ENCODE results near the gene MRE11.

DNA sequence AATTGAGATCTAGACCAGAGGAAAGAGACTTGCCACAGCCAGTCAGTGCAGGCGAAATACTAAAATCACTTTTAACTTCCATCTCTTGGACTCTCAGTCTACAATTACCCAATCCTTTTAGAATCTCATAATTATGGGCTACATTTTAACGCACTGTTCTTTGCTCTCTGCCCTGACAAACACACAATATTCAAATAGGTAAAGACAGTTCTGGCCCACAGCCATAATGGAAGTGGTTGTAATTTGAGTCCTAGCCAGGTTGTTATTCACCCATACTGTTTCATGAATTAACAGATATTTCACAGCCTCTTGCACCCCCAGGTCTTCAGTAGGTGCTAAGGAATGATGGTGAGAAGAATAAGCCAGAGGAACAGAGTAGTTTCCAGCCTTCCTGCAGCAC is 19.4 kb upstream of the MRE11 start:
- no peak for TF ChIP-seq REST (tag by site-specific recombination; IDR thresholded peaks at IDR 0.05)
- TF ChIP-seq CTCF (tag by site-specific recombination; IDR thresholded peaks at IDR 0.05): no peak
- no peak for TF ChIP-seq ZNF558 (tag by site-specific recombination; IDR thresholded peaks at IDR 0.05)
- TF ChIP-seq ZFP3 (tag by site-specific recombination; IDR thresholded peaks at IDR 0.05; ENCODE audit: low read depth): no peak
- TF ChIP-seq ZNF16 (tag by site-specific recombination; IDR thresholded peaks at IDR 0.05; ENCODE audit: low read depth): no peak
- no peak for TF ChIP-seq SCRT2 (tag by site-specific recombination; IDR thresholded peaks at IDR 0.05)
- no peak for TF ChIP-seq PRDM10 (tag by site-specific recombination; IDR thresholded peaks at IDR 0.05)
- no peak for TF ChIP-seq BCL11A (tag by site-specific recombination; IDR thresholded peaks at IDR 0.05; ENCODE audit: low read depth)
